Esophagus squamous epithelium (tissue), 5 donors: ENCODE measurements around the gene USP16. TPM values are rescaled to one million over a fixed set of nuclear protein-coding genes. Genes with fewer than 3 reads are reported as not detected.

ENCODE experiments used
- DNase-seq: peaks from one replicate; lab custom pipeline; 2025; lab: John Stamatoyannopoulos, UW
- H3K27ac ChIP-seq, 4 donors: fragments of 200-600 bp; sonication (generic); one replicate each; pipeline ENCODE4 v1.5.1; 2016 to 2019; ENCODE audit warnings: mild to moderate bottlenecking in 1 of 4
- H3K27me3 ChIP-seq, 4 donors: fragments of 200-600 bp; sonication (generic); 1 replicate in 3 of 4; 2 replicates in 1 of 4; pipeline versions ENCODE4 v1.5.1 to v1.6.0; 2017 to 2021; ENCODE audit warnings: antibody characterized with exemption in 1 of 4
- H3K36me3 ChIP-seq, 3 donors: fragments of 200-600 bp; sonication (generic); one replicate each; pipeline ENCODE4 v1.5.1; 2016 to 2019
- H3K4me1 ChIP-seq, 3 donors: fragments of 200-600 bp; sonication (generic); one replicate each; pipeline ENCODE4 v1.5.1; 2017 to 2019
- H3K4me3 ChIP-seq, 4 donors: fragments of 200-600 bp; sonication (generic); 1 replicate in 3 of 4; 2 replicates in 1 of 4; pipeline ENCODE4 v1.5.1; 2016 to 2019; ENCODE audit warnings: mild to moderate bottlenecking in 2 of 4, moderate library complexity in 1 of 4
- H3K9me3 ChIP-seq, 3 donors: fragments of 200-600 bp; sonication (generic); one replicate each; pipeline ENCODE4 v1.5.1; 2016 to 2019
- POLR2A ChIP-seq, 4 donors: fragments of 450-650 bp; IDR thresholded peaks; one replicate each; pipeline ENCODE4 v1.6.1; 2017; ENCODE audit warnings: antibody characterized with exemption in 4 of 4, mild to moderate bottlenecking in 4 of 4, moderate library complexity in 3 of 4
- WGBS, 2 donors: methylation state at CpG; one replicate each; pipeline ENCODE4 v1.1.5; 2018; 5-methylcytosine and 5-hydroxymethylcytosine counted together
- intact Hi-C: fragments of 100-400 bp; cut with DNase I; formaldehyde crosslinking; loops from one replicate; pipeline ENCODE4 v1.15.0; 2022
- total RNA-seq, 4 donors: library from RNA; depleted of rRNA; stranded (reverse); fragments of >200 nt; gene quantifications; one replicate each; pipeline ENCODE4 v1.1.0, GENCODE V29; 2016
- TF ChIP-seq, protein P1 (sequence below), 6 experiments: fragments of 450-650 bp in 4 of 6; fragments of 200-600 bp in 2 of 6; sonication (generic) in 2 of 6; IDR thresholded peaks; one replicate each; pipeline ENCODE4 v1.5.1; 2016 to 2019; ENCODE audit warnings: antibody characterized with exemption in 6 of 6, mild to moderate bottlenecking in 4 of 6, moderate library complexity in 4 of 6
- donor health status: DM: yes; HTN: yes; CAD: no.

USP16 gene
- total RNA-seq, 4 donors from 2014 or later, result 14.9 to 44.3 (median 27.9) TPM

DNA sequence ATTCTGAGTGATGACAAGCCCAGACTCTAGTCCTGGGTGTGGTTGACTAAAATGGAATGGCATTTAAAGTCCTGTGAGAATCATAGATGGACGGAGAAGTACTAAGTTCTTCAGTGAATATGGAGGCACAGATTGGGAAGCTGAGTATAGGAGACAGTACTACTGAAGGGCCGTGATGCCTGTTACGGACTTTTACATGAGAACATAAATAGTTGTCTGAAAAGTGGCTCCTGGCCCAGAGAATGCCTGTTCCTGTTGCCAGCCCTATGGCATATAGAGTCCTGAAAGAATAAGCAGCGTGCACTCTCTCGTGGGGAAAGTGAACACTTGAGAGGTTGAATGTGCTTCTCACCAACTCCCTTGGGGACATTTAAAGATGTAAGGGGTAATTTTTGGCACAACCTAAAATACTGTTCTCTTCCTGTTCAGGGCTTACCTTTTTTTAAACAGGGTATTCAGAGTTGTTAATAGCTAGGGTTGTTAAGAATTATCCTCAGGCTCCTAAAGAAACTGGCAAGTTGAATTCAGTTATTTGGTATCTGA is 28.6 kb downstream of the USP16 start:
- H3K27ac ChIP-seq, result no peak overlapping the region
- peaks cover 15 to 100% (median 18%) of the 10 kb centered on the region in 3 donors for H3K36me3 ChIP-seq
- 78 to 84% methylated on average over 5 of the region's 5 CpGs for WGBS, 2 donors
- TF ChIP-seq POLR2A (IDR thresholded peaks at IDR 0.05), result no peak
- TF ChIP-seq, protein P1, sequence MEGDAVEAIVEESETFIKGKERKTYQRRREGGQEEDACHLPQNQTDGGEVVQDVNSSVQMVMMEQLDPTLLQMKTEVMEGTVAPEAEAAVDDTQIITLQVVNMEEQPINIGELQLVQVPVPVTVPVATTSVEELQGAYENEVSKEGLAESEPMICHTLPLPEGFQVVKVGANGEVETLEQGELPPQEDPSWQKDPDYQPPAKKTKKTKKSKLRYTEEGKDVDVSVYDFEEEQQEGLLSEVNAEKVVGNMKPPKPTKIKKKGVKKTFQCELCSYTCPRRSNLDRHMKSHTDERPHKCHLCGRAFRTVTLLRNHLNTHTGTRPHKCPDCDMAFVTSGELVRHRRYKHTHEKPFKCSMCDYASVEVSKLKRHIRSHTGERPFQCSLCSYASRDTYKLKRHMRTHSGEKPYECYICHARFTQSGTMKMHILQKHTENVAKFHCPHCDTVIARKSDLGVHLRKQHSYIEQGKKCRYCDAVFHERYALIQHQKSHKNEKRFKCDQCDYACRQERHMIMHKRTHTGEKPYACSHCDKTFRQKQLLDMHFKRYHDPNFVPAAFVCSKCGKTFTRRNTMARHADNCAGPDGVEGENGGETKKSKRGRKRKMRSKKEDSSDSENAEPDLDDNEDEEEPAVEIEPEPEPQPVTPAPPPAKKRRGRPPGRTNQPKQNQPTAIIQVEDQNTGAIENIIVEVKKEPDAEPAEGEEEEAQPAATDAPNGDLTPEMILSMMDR (IDR thresholded peaks at IDR 0.05), result no peak
- no peaks in the 10 kb centered on the region for H3K9me3 ChIP-seq
- H3K4me3 ChIP-seq, result no peak overlapping the region
- H3K4me1 ChIP-seq, result peaks cover 0 to 7% (median 0%) of the 10 kb centered on the region in 3 donors
- DNase-seq, result no peak
- no peaks in the 10 kb centered on the region for H3K27me3 ChIP-seq
- intact Hi-C loops, result no loop called here

DNA sequence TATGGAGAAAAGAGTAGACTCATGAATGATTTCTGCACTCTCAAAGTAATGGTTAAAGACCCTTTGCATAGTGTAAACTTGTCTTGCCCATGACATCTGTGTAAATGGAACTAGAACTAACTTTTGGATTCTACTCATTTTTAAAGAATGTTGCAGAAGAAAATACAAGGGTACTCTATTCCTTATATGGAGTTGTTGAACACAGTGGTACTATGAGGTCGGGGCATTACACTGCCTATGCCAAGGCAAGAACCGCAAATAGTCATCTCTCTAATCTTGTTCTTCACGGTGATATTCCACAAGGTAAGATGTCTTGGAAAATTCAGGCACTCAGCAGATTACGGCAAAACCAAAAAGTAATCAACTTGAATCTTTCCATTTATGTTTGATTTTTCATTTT is 29.2 kb downstream of the USP16 start:
- DNase-seq, result no peak
- 83 to 91% methylated on average over 4 of the region's 4 CpGs for whole genome bisulfite sequencing, 2 donors
- Histone ChIP-seq H3K9me3 (no peaks in the 10 kb centered on the region), H3K4me3 (no peak overlapping the region), H3K36me3 (peaks cover 15 to 100% (median 24%) of the 10 kb centered on the region in 3 donors), H3K4me1 (peaks cover 0 to 7% (median 0%) of the 10 kb centered on the region in 3 donors), H3K27ac (no peak overlapping the region), H3K27me3 (no peaks in the 10 kb centered on the region)
- intact Hi-C loops, result no loop called here
- TF ChIP-seq POLR2A (IDR thresholded peaks at IDR 0.05), result no peak
- TF ChIP-seq, protein P1 (IDR thresholded peaks at IDR 0.05), result no peak

DNA sequence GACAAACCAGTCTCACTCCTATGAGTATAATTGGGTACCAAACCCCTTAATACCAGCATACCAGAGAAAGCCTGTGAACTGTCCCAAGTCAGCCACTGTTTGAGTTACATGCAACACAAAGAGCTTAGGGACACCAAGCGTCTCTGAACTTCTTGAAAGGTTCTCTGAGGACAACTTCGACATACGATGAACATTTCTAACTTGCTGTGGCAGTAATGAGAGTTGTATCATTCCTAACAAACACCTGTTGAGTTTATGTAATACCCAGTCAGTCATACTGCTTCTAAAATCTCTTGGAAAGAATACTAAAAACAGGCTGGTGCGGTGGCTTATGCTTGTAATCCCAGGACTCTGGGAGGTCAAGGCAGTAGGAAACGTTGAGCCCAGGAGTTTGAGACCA is 30.6 kb downstream of the USP16 start:
- intact Hi-C loops, result no loop called here
- Histone ChIP-seq H3K4me1 (peaks cover 0 to 7% (median 0%) of the 10 kb centered on the region in 3 donors), H3K27ac (no peak overlapping the region), H3K4me3 (no peak overlapping the region), H3K9me3 (no peaks in the 10 kb centered on the region), H3K36me3 (peaks cover 12 to 100% (median 22%) of the 10 kb centered on the region in 3 donors), H3K27me3 (no peaks in the 10 kb centered on the region)
- 86 to 93% methylated on average over 5 of the region's 5 CpGs for WGBS, 2 donors
- DNase-seq, result no peak
- TF ChIP-seq, protein P1 (IDR thresholded peaks at IDR 0.05), result no peak
- no peak for TF ChIP-seq POLR2A (IDR thresholded peaks at IDR 0.05)

DNA sequence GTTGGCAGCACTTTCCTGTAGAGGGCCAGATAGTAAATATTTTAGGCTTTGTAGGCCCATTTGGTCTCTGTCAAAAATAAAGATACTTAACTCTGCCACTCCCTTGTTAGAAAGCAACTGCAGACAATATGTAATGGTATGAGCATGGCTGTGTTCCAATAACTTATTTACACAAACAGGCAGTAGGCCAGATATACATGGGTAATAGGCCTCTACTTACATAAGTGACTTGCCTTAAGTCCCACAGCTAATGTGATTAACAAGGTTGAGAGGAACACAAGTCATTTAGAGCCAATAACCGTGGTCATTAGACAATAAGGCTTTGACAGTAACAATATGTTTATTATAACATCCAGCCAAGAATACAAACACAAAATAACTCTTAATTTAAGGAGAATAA is 31.5 kb downstream of the USP16 start:
- 26 to 53% methylated on average over 1 of the region's 1 CpG for WGBS, 2 donors
- Histone ChIP-seq H3K4me1 (peaks cover 0 to 7% (median 0%) of the 10 kb centered on the region in 3 donors), H3K36me3 (peaks cover 12 to 100% (median 19%) of the 10 kb centered on the region in 3 donors), H3K27ac (no peak overlapping the region), H3K4me3 (no peak overlapping the region), H3K9me3 (no peaks in the 10 kb centered on the region), H3K27me3 (no peaks in the 10 kb centered on the region)
- no peak for TF ChIP-seq POLR2A (IDR thresholded peaks at IDR 0.05)
- TF ChIP-seq, protein P1 (IDR thresholded peaks at IDR 0.05), result no peak
- DNase-seq, result no peak
- intact Hi-C loops, result no loop called here

DNA sequence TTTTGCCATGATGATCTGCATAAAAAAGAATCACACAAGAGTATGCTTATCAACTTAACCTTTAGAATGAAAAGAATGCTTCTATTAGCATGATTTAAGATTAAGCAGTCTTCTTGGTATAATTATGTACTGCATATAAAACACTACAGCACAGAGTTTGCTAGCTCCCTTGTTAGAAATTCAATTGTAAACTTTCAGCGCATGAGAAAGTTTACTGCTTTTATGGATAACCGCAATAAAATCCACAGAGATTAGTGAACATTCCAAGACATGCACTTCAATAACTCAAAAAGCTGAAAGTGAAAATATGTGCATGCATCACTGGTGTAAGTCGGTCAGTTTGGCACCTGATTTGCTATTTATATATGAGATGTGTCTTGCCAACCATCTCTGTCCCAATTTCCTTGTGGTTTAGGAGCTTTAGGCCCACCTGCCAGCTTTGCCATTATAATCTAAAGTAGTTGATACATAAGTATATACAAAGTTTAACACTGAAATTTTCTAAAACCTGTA is 32.1 kb downstream of the USP16 start:
- Histone ChIP-seq H3K27ac (no peak overlapping the region), H3K27me3 (no peaks in the 10 kb centered on the region), H3K4me1 (peaks cover 0 to 7% (median 0%) of the 10 kb centered on the region in 3 donors), H3K4me3 (no peak overlapping the region), H3K9me3 (no peaks in the 10 kb centered on the region), H3K36me3 (peaks cover 12 to 100% (median 22%) of the 10 kb centered on the region in 3 donors)
- DNase-seq, result no peak
- intact Hi-C loops, result no loop called here
- 62 to 72% methylated on average over 3 of the region's 3 CpGs for WGBS, 2 donors
- TF ChIP-seq, protein P1 (IDR thresholded peaks at IDR 0.05), result no peak
